ENCODE results near the gene ZMYM2. TPM values are rescaled to one million over a fixed set of nuclear protein-coding genes. Genes with fewer than 3 reads are reported as not detected.

Gene ZMYM2
- total and polyA plus RNA-seq, 7 donors: 10.4 to 70.3 (median 64.6) TPM

DNA sequence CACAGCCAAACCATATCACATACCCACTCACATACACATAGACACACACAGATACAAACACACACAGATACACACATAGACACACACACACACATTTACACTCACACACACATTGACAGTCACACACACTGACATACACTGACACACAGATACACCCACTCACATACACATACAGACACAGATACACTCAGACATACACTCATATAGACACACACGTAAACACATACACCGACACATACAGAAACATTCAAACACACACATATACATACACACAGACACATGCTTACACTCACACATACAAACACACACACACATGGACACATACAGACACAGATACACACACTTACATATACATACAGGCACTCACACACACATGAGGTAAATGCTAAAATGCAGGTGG is 172.1 kb downstream of the ZMYM2 start:
- no peak for DNase-seq
- Histone ChIP-seq H3K4me1 (peaks cover 0 to 25% (median 18%) of the 10 kb centered on the region in 4 donors), H3K4me3 (no peak overlapping the region), H3K9me3 (no peaks in the 10 kb centered on the region), H3K27me3 (peaks cover 2 to 29% (median 2%) of the 10 kb centered on the region in 3 donors), H3K27ac (no peak overlapping the region), H3K36me3 (no peaks in the 10 kb centered on the region)
- TF ChIP-seq, protein P1, sequence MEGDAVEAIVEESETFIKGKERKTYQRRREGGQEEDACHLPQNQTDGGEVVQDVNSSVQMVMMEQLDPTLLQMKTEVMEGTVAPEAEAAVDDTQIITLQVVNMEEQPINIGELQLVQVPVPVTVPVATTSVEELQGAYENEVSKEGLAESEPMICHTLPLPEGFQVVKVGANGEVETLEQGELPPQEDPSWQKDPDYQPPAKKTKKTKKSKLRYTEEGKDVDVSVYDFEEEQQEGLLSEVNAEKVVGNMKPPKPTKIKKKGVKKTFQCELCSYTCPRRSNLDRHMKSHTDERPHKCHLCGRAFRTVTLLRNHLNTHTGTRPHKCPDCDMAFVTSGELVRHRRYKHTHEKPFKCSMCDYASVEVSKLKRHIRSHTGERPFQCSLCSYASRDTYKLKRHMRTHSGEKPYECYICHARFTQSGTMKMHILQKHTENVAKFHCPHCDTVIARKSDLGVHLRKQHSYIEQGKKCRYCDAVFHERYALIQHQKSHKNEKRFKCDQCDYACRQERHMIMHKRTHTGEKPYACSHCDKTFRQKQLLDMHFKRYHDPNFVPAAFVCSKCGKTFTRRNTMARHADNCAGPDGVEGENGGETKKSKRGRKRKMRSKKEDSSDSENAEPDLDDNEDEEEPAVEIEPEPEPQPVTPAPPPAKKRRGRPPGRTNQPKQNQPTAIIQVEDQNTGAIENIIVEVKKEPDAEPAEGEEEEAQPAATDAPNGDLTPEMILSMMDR (IDR thresholded peaks at IDR 0.05): no peak
- TF ChIP-seq POLR2A (IDR thresholded peaks at IDR 0.05): no peak
- no peak for TF ChIP-seq POLR2AphosphoS5 (IDR thresholded peaks at IDR 0.05)
- TF ChIP-seq EP300 (IDR thresholded peaks at IDR 0.05): no peak
- intact Hi-C loops (cut with DNase I): loop anchor here (2.0 kb wide), 1 partner anchor 30 kb away; the partner anchor contains the start of gene GJA3
- WGBS, 2 donors: 74 to 93% methylated on average over 2 of the region's 2 CpGs

DNA sequence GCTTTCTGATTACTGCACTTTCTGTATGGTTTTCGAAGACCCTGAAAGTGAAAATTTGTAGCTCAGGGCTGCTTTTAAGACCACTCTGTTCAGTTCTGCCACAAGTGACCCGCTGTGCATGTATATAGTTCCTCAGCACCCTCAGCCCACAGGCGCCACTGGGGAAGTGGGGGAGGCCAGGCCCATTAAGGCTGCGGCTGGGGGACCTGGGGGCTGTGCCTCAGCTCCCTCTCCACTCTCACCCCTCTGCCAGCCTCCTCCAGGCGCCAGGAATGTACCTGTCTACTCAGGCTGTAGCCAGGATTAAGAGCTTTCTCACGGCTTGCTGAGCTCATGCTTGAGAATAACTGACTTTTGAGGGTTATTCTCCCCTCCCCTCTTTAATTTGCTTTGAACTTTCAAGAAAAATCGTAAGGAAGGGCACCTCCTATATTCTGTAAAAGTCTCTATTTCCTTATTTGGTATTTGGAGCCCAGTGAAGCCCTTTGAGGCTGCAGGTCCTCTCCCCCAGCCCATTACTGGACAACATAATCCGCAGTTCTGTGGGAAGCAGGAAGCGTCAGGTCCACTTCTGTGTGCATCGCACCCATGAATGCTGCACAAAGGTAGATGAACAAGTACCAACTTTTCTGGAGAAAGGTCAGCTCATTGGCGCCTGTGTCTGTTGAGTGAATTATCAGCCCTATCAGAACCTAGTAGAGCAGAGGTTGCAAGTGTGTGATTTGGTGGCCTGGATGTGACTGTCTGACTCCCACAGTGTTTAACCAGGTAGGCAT is 172.7 kb downstream of the ZMYM2 start:
- H3K4me3 ChIP-seq: no peak overlapping the region
- WGBS, 2 donors: 78 to 83% methylated on average over 11 of the region's 11 CpGs
- TF ChIP-seq EP300 (IDR thresholded peaks at IDR 0.05) (no peak), POLR2AphosphoS5 (IDR thresholded peaks at IDR 0.05) (no peak), POLR2A (IDR thresholded peaks at IDR 0.05) (no peak)
- TF ChIP-seq, protein P1 (IDR thresholded peaks at IDR 0.05): no peak
- H3K27ac ChIP-seq: no peak overlapping the region
- peaks cover 6 to 35% (median 8%) of the 10 kb centered on the region in 3 donors for H3K27me3 ChIP-seq
- H3K4me1 ChIP-seq: peaks cover 0 to 23% (median 17%) of the 10 kb centered on the region in 4 donors
- H3K36me3 ChIP-seq: no peaks in the 10 kb centered on the region
- intact Hi-C loops (cut with DNase I): loop anchor here (2.0 kb wide), 1 partner anchor 30 kb away; the partner anchor contains the start of gene GJA3
- no peaks in the 10 kb centered on the region for H3K9me3 ChIP-seq
- peak; percentile 46 for DNase-seq

DNA sequence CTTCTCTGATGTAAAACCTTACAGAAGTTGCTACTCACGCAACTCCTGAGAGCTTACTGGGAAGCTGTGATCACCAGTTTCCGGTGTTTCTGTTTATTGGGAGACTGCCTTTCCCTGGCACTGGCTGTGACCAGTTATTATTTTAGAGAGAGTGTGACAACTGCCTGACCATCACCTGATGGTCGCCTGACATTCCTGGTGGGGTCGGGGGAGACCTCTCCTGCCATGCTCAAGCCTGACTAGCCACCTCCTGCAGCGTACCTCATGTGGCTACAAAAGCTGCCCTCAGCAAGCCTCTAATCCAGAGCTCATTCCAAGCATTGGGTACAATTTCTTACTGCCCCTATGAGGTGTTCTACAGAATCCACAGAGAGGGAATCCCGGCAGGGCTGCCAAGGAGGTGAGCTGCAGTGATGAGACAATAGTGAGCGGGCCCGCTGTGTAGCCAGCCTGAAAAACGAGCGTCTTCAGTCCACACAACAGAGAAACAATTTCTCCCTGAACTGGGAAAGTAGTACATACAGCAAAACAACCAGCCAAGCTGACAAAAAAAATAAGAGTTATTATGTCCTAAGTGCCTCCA is 173.6 kb downstream of the ZMYM2 start:
- peak; percentile 27 for DNase-seq
- Histone ChIP-seq H3K4me1 (peaks cover 0 to 22% (median 15%) of the 10 kb centered on the region in 4 donors), H3K36me3 (no peaks in the 10 kb centered on the region), H3K4me3 (no peak overlapping the region), H3K27me3 (peaks cover 8 to 44% (median 15%) of the 10 kb centered on the region in 3 donors), H3K27ac (no peak overlapping the region), H3K9me3 (no peaks in the 10 kb centered on the region)
- TF ChIP-seq EP300 (IDR thresholded peaks at IDR 0.05) (no peak), POLR2A (IDR thresholded peaks at IDR 0.05) (no peak), POLR2AphosphoS5 (IDR thresholded peaks at IDR 0.05) (no peak)
- TF ChIP-seq, protein P1 (IDR thresholded peaks at IDR 0.05): no peak
- WGBS, 2 donors: 90% methylated on average over 10 of the region's 10 CpGs
- intact Hi-C loops (cut with DNase I): no loop called here

DNA sequence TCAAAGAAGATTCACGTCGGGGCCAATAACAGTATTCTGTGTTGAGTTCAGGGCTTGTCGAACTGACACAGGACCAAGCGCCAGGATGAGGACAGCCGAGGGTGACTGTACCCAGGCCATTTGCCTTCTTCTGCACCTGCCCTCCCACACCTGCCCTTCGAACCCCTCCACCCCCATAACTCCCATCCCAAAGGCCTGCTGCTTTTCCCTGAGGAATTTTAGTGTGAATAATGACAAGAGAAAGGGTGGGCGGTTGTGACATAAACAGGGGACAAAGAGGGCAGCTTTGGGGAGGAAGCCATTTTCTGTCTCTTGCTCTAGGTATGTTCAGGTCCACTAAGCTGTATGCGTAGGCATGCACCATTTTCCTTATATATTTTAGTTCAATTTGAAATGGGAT is 176.2 kb downstream of the ZMYM2 start:
- TF ChIP-seq POLR2AphosphoS5 (IDR thresholded peaks at IDR 0.05) (no peak), POLR2A (IDR thresholded peaks at IDR 0.05) (no peak), EP300 (IDR thresholded peaks at IDR 0.05) (no peak)
- TF ChIP-seq, protein P1 (IDR thresholded peaks at IDR 0.05): no peak
- peaks cover 0 to 5% (median 2%) of the 10 kb centered on the region in 4 donors for H3K4me1 ChIP-seq
- H3K4me3 ChIP-seq: no peak overlapping the region
- H3K27me3 ChIP-seq: peaks cover 15 to 58% (median 19%) of the 10 kb centered on the region in 3 donors
- no peaks in the 10 kb centered on the region for H3K36me3 ChIP-seq
- intact Hi-C loops (cut with DNase I): no loop called here
- DNase-seq: peak; percentile 47
- H3K9me3 ChIP-seq: no peaks in the 10 kb centered on the region
- no peak overlapping the region for H3K27ac ChIP-seq
- 80 to 82% methylated on average over 8 of the region's 8 CpGs for WGBS, 2 donors
